Mesothelial cell of epicardium (in vitro differentiated cells): ENCODE data around the gene BCL6B. TPM values are rescaled to one million over a fixed set of nuclear protein-coding genes. Genes with fewer than 3 reads are reported as not detected.
"Not testable (repeated sequence)": the region's sequence is repeated elsewhere in the genome, so short reads cannot be mapped to it uniquely, and the experiment has no call there.

ENCODE experiments used
- DNase-seq, 2 experiments: peaks; one replicate each; pipeline ENCODE4 v3.0.0; 2021; ENCODE audit warnings: low spot score in 2 of 2; ENCODE audit not compliant: unreplicated experiment in 2 of 2
- H3K27ac Mint-ChIP-seq: 2 replicates; pipeline ENCODE4 v1.8.0; 2021; ENCODE audit warnings: mixed read lengths
- H3K27me3 Mint-ChIP-seq: 2 replicates; pipeline ENCODE4 v1.8.0; 2021; ENCODE audit warnings: low read depth, mixed read lengths
- H3K36me3 Mint-ChIP-seq: 2 replicates; pipeline ENCODE4 v1.8.0; 2021; ENCODE audit warnings: mixed read lengths
- H3K4me1 Mint-ChIP-seq: 2 replicates; pipeline ENCODE4 v1.8.0; 2021; ENCODE audit warnings: mixed read lengths
- H3K4me3 Mint-ChIP-seq: 2 replicates; pipeline ENCODE4 v1.8.0; 2021; ENCODE audit warnings: mild to moderate bottlenecking, moderate library complexity, mixed read lengths
- H3K9me3 Mint-ChIP-seq: 2 replicates; pipeline ENCODE4 v1.8.0; 2021; ENCODE audit warnings: mixed read lengths
- total RNA-seq: library from RNA; stranded (reverse); gene quantifications from 3 replicates; pipeline ENCODE4 v1.2.1, GENCODE V29; 2021
- TF ChIP-seq, protein P1 (sequence below): fragments of 200-600 bp; sonication (generic); IDR thresholded peaks from one replicate; pipeline ENCODE4 v1.5.0; 2021; ENCODE audit warnings: antibody characterized with exemption; ENCODE audit not compliant: unreplicated experiment

Gene BCL6B
- total RNA-seq, result 0.22 to 0.34 TPM in 2 of 3 replicates, not detected in the other

- H3K36me3 Mint-ChIP-seq, result no peaks in the 10 kb centered on the region
- TF ChIP-seq, protein P1, sequence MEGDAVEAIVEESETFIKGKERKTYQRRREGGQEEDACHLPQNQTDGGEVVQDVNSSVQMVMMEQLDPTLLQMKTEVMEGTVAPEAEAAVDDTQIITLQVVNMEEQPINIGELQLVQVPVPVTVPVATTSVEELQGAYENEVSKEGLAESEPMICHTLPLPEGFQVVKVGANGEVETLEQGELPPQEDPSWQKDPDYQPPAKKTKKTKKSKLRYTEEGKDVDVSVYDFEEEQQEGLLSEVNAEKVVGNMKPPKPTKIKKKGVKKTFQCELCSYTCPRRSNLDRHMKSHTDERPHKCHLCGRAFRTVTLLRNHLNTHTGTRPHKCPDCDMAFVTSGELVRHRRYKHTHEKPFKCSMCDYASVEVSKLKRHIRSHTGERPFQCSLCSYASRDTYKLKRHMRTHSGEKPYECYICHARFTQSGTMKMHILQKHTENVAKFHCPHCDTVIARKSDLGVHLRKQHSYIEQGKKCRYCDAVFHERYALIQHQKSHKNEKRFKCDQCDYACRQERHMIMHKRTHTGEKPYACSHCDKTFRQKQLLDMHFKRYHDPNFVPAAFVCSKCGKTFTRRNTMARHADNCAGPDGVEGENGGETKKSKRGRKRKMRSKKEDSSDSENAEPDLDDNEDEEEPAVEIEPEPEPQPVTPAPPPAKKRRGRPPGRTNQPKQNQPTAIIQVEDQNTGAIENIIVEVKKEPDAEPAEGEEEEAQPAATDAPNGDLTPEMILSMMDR, result no peak
- H3K27ac Mint-ChIP-seq, result no peak within 1 kb of the TSS
- DNase-seq, result no peak
- no peaks in the 10 kb centered on the region for H3K9me3 Mint-ChIP-seq
- H3K27me3 Mint-ChIP-seq, result peaks cover 54% of the 10 kb centered on the region
- H3K4me1 Mint-ChIP-seq, result peaks cover 19% of the 10 kb centered on the region
- peak within 1 kb of the TSS; percentile 37 for H3K4me3 Mint-ChIP-seq
These were observed at the start of gene BCL6B for GRCh38 chr17:7022781-7023571. TSS of gene BCL6B (plus strand) at chr17:7023050. CDS start at chr17:7023672, 622 bp downstream.

DNA sequence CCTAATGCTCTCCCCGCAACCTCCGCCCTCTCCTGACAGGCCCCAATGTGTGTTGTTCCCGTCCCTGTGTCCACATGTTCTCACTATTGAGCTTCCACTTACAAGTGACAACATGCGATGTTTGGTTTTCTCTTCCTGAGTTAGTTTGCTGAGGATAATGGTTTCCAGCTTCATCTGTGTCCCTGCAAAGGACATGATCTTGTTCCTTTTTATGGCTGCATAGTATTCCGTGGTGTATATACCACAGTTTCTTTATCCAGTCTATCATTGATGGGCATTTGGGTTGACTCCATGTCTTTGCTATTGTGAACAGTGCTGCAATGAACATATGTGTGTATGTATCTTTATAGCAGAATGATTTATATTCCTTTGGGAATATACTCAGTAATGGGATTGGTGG is 43.4 kb upstream of the BCL6B start:
- not testable (repeated sequence) for H3K4me3 Mint-ChIP-seq, H3K9me3 Mint-ChIP-seq, H3K27ac Mint-ChIP-seq, H3K36me3 Mint-ChIP-seq, DNase-seq, H3K4me1 Mint-ChIP-seq
- peaks cover 20% of the 10 kb centered on the region for H3K27me3 Mint-ChIP-seq

- H3K27ac Mint-ChIP-seq, result no peak overlapping the region
- peaks cover 6% of the 10 kb centered on the region for H3K9me3 Mint-ChIP-seq
- H3K4me1 Mint-ChIP-seq, result no peaks in the 10 kb centered on the region
- no peak for DNase-seq
- TF ChIP-seq, protein P1, result no peak
- peaks cover 13% of the 10 kb centered on the region for H3K27me3 Mint-ChIP-seq
- no peaks in the 10 kb centered on the region for H3K36me3 Mint-ChIP-seq
- H3K4me3 Mint-ChIP-seq, result no peak overlapping the region
These were observed 41.4 kb upstream of the BCL6B start for GRCh38 chr17:6981426-6981825.

GRCh38 chr17:6985266-6985665 is 37.6 kb upstream of the BCL6B start:
- Mint-ChIP-seq H3K9me3 (no peaks in the 10 kb centered on the region), H3K4me3 (no peak overlapping the region), H3K27me3 (peaks cover 9% of the 10 kb centered on the region), H3K4me1 (no peaks in the 10 kb centered on the region), H3K36me3 (no peaks in the 10 kb centered on the region), H3K27ac (no peak overlapping the region)
- no peak for DNase-seq
- TF ChIP-seq, protein P1, result no peak

DNA sequence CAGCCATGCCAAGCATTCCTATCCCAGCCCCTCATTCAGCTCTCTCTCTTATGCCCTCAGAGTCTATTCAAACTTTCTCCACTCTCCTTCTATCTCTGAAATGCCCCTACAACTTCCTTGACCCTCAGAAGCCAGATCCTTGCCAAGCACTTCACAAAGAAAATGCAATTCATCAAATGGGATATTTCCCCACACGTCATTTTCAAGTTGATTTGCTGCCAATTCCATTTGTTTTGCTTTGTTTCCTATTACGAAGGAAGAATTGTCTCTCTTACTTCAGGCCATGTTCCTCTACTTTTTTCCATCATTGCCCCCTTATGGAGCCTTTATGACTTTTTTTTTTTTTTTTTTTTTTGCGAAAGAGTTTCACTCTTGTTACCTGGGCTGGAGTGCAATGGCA is 36.2 kb upstream of the BCL6B start:
- H3K36me3 Mint-ChIP-seq, result no peaks in the 10 kb centered on the region
- no peak overlapping the region for H3K4me3 Mint-ChIP-seq
- TF ChIP-seq, protein P1, result no peak
- H3K27ac Mint-ChIP-seq, result no peak overlapping the region
- no peak for DNase-seq
- no peaks in the 10 kb centered on the region for H3K4me1 Mint-ChIP-seq
- H3K27me3 Mint-ChIP-seq, result peaks cover 7% of the 10 kb centered on the region
- no peaks in the 10 kb centered on the region for H3K9me3 Mint-ChIP-seq

DNA sequence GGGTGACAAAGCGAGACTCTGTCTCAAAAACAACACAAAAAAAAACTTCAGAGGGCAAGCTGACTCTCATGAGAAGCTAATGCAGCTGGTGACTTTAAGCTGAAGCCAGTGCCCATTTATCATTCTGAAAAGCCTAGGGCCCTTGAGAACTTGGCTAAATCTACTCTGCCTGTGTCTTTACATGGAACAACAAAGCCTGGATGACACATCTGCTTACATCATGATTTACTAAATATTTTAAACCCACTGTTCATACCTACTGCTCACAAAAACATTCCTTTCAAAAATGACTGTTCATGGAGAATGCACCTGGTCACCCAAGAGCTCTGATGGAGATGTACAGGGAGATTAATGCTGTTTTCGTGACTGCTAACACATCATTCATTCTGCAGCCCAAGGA is 33.1 kb upstream of the BCL6B start:
- Mint-ChIP-seq H3K9me3 (no peaks in the 10 kb centered on the region), H3K36me3 (no peaks in the 10 kb centered on the region), H3K27ac (no peak overlapping the region), H3K27me3 (peaks cover 10% of the 10 kb centered on the region), H3K4me3 (no peak overlapping the region), H3K4me1 (no peaks in the 10 kb centered on the region)
- DNase-seq, result no peak
- TF ChIP-seq, protein P1, result no peak

- peaks cover 17% of the 10 kb centered on the region for H3K27me3 Mint-ChIP-seq
- not testable (repeated sequence) for DNase-seq, H3K4me1 Mint-ChIP-seq, H3K9me3 Mint-ChIP-seq, H3K4me3 Mint-ChIP-seq, H3K27ac Mint-ChIP-seq
- H3K36me3 Mint-ChIP-seq, result peaks cover 12% of the 10 kb centered on the region
These were observed 29.2 kb upstream of the BCL6B start for GRCh38 chr17:6993613-6994056.
